Mesenchymal stem cell (in vitro differentiated cells and primary cell): Measurements from ENCODE around the gene CGB5.

Source experiments
- DNase-seq: peaks from one replicate; pipeline ENCODE4 v3.0.0-alpha.2; 2013
- H2AFZ ChIP-seq: one replicate; pipeline ENCODE4 v1.6.1; 2013; ENCODE audit warnings: low read depth, mild to moderate bottlenecking, control low read depth, inconsistent platforms, low read length, moderate library complexity
- H2AK5ac ChIP-seq: 2 replicates; pipeline ENCODE4 v1.6.1; 2013; ENCODE audit warnings: low read length, moderate library complexity, mild to moderate bottlenecking, inconsistent platforms; ENCODE audit not compliant: severe bottlenecking
- H2BK120ac ChIP-seq: one replicate; pipeline ENCODE4 v1.6.1; 2013; ENCODE audit warnings: low read depth, mild to moderate bottlenecking, inconsistent platforms, low read length, moderate library complexity
- H2BK12ac ChIP-seq, 2 experiments: one replicate each; pipeline ENCODE4 v1.6.1; 2013; ENCODE audit warnings: inconsistent platforms in 2 of 2, low read length in 2 of 2, mild to moderate bottlenecking in 2 of 2, moderate library complexity in 2 of 2, control low read depth in 1 of 2
- H2BK15ac ChIP-seq: one replicate; pipeline ENCODE4 v1.6.1; 2013; ENCODE audit warnings: mild to moderate bottlenecking, low read depth, inconsistent platforms; ENCODE audit not compliant: poor library complexity, severe bottlenecking
- H2BK5ac ChIP-seq: 2 replicates; pipeline ENCODE4 v1.6.1; 2013; ENCODE audit warnings: low read depth, mild to moderate bottlenecking, low read length, control low read depth, inconsistent platforms; ENCODE audit not compliant: poor library complexity, severe bottlenecking
- H3K14ac ChIP-seq, 2 experiments: one replicate each; pipeline ENCODE4 v1.6.1; 2013; ENCODE audit warnings: inconsistent platforms in 2 of 2, low read length in 2 of 2, control low read depth in 1 of 2, mild to moderate bottlenecking in 1 of 2, moderate library complexity in 1 of 2
- H3K18ac ChIP-seq, 2 experiments: one replicate each; pipeline ENCODE4 v1.6.1; 2013; ENCODE audit warnings: inconsistent platforms in 2 of 2, low read length in 2 of 2, control low read depth in 1 of 2, low read depth in 1 of 2, mild to moderate bottlenecking in 1 of 2
- H3K23ac ChIP-seq, 2 experiments: one replicate each; pipeline ENCODE4 v1.6.1; 2013; ENCODE audit warnings: inconsistent platforms in 2 of 2, low read length in 2 of 2, mild to moderate bottlenecking in 2 of 2, moderate library complexity in 2 of 2, control low read depth in 1 of 2
- H3K27ac ChIP-seq: 2 replicates; pipeline ENCODE4 v1.5.1; 2013; ENCODE audit warnings: mild to moderate bottlenecking, moderate library complexity, low read length, control low read depth, inconsistent platforms; ENCODE audit not compliant: poor library complexity, severe bottlenecking
- H3K27me3 ChIP-seq, 2 experiments: 2 replicates each; pipeline versions ENCODE4 v1.6.1 to v1.7.0; 2013; ENCODE audit warnings: low read length in 2 of 2, mild to moderate bottlenecking in 2 of 2, moderate library complexity in 2 of 2, control low read depth in 1 of 2, inconsistent platforms in 1 of 2; ENCODE audit not compliant: control insufficient read depth in 1 of 2, insufficient read depth in 1 of 2
- H3K36me3 ChIP-seq, 2 experiments: 2 replicates each; pipeline versions ENCODE4 v1.6.1 to v1.7.0; 2013; ENCODE audit warnings: low read length in 2 of 2, control low read depth in 1 of 2, inconsistent platforms in 1 of 2, low read depth in 1 of 2, mild to moderate bottlenecking in 1 of 2; ENCODE audit not compliant: insufficient read depth in 2 of 2, control insufficient read depth in 1 of 2
- H3K4ac ChIP-seq, 2 experiments: one replicate each; pipeline ENCODE4 v1.6.1; 2013; ENCODE audit warnings: inconsistent platforms in 2 of 2, low read length in 2 of 2, mild to moderate bottlenecking in 2 of 2, moderate library complexity in 2 of 2, control low read depth in 1 of 2, low read depth in 1 of 2
- H3K4me1 ChIP-seq: 2 replicates; pipeline ENCODE4 v1.6.1; 2013; ENCODE audit warnings: low read depth, low read length, control low read depth; ENCODE audit not compliant: control insufficient read depth, insufficient read depth
- H3K4me2 ChIP-seq: 2 replicates; pipeline ENCODE4 v1.6.1; 2013; ENCODE audit warnings: low read length, mild to moderate bottlenecking, inconsistent platforms; ENCODE audit not compliant: poor library complexity, severe bottlenecking
- H3K4me3 ChIP-seq, 2 experiments: 2 replicates each; pipeline versions ENCODE4 v1.5.1 to v1.7.0; 2013; ENCODE audit warnings: low read length in 2 of 2, mild to moderate bottlenecking in 2 of 2, control low read depth in 1 of 2, low read depth in 1 of 2; ENCODE audit not compliant: insufficient read depth in 1 of 2
- H3K79me1 ChIP-seq: replicated peaks from 2 replicates; pipeline ENCODE4 v1.6.1; 2013; ENCODE audit warnings: mild to moderate bottlenecking, control low read depth, low read length, inconsistent platforms; ENCODE audit not compliant: poor library complexity, severe bottlenecking
- H3K9ac ChIP-seq: 2 replicates; pipeline ENCODE4 v1.7.0; 2013; ENCODE audit warnings: mild to moderate bottlenecking, low read length, moderate library complexity
- H3K9me3 ChIP-seq: 2 replicates; pipeline ENCODE4 v1.7.0; 2013; ENCODE audit warnings: mild to moderate bottlenecking, low read length; ENCODE audit not compliant: control insufficient read depth
- H4K8ac ChIP-seq: one replicate; pipeline ENCODE4 v1.6.1; 2013; ENCODE audit warnings: inconsistent platforms, mild to moderate bottlenecking, low read length, moderate library complexity
- H4K91ac ChIP-seq: one replicate; pipeline ENCODE4 v1.6.1; 2013; ENCODE audit warnings: mild to moderate bottlenecking, low read length, inconsistent platforms
- WGBS: methylation state at CpG from one replicate; pipeline ENCODE4 v1.1.7; 2013; ENCODE audit warnings: mixed read lengths; 5-methylcytosine and 5-hydroxymethylcytosine counted together

Gene CGB5

GRCh38 chr19:49061445-49061844, 17.8 kb downstream of the CGB5 start:
- no peaks in the 10 kb centered on the region for H3K9me3 ChIP-seq
- H3K23ac ChIP-seq = no peak overlapping the region
- no peak overlapping the region for H2BK120ac ChIP-seq
- no peak overlapping the region for H4K8ac ChIP-seq
- H3K79me1 ChIP-seq = peaks cover 3% of the 10 kb centered on the region
- no peak overlapping the region for H3K27ac ChIP-seq
- H2BK5ac ChIP-seq = no peak overlapping the region
- peaks cover 44 to 83% of the 10 kb centered on the region in 2 experiments for H3K27me3 ChIP-seq
- no peak overlapping the region for H3K18ac ChIP-seq
- no peak overlapping the region for H2AFZ ChIP-seq
- no peak overlapping the region for H2AK5ac ChIP-seq
- no peak overlapping the region for H2BK15ac ChIP-seq
- H3K4me2 ChIP-seq = no peak overlapping the region
- H3K14ac ChIP-seq = peak overlapping the region in 1 of 2 experiments; percentile 39
- no peak overlapping the region for H2BK12ac ChIP-seq
- peaks cover 30% of the 10 kb centered on the region for H3K4me1 ChIP-seq
- no peak overlapping the region for H3K9ac ChIP-seq
- H3K36me3 ChIP-seq = peaks cover 0 to 4% of the 10 kb centered on the region in 2 experiments
- no peak overlapping the region for H4K91ac ChIP-seq
- H3K4me3 ChIP-seq = no peak overlapping the region
- no peak for DNase-seq
- H3K4ac ChIP-seq = no peak overlapping the region
- WGBS = 91% methylated on average over 25 of the region's 25 CpGs

GRCh38 chr19:49064029-49064629, 20.5 kb downstream of the CGB5 start:
- H3K4me3 ChIP-seq = no peak overlapping the region

GRCh38 chr19:49064768-49065611, 21.3 kb downstream of the CGB5 start, which contains the start of gene NTF4:
Gene NTF4 (minus strand): TSS chr19:49064818. CDS start chr19:49061997, 2,821 bp downstream.
- no peak within 1 kb of the TSS for H3K9ac ChIP-seq
- no peak within 1 kb of the TSS for H2BK12ac ChIP-seq
- 2% methylated on average over 35 of the region's 53 CpGs for WGBS
- no peaks in the 10 kb centered on the region for H3K9me3 ChIP-seq
- H3K14ac ChIP-seq = peak within 1 kb of the TSS in 1 of 2 experiments; percentile 4
- H3K23ac ChIP-seq = peak within 1 kb of the TSS in 1 of 2 experiments; percentile 10
- no peak within 1 kb of the TSS for H3K27ac ChIP-seq
- H3K36me3 ChIP-seq = peaks cover 0 to 4% of the 10 kb centered on the region in 2 experiments
- peak within 1 kb of the TSS in 1 of 2 experiments; percentile 41 for H3K4me3 ChIP-seq
- no peak within 1 kb of the TSS for H2AK5ac ChIP-seq
- H2BK5ac ChIP-seq = no peak within 1 kb of the TSS
- no peak within 1 kb of the TSS for H3K18ac ChIP-seq
- H4K8ac ChIP-seq = no peak within 1 kb of the TSS
- no peak within 1 kb of the TSS for H4K91ac ChIP-seq
- peak; percentile 59 for DNase-seq
- H2BK15ac ChIP-seq = peak within 1 kb of the TSS; percentile 46
- H2AFZ ChIP-seq = no peak within 1 kb of the TSS
- H3K79me1 ChIP-seq = peaks cover 2% of the 10 kb centered on the region
- H3K27me3 ChIP-seq = peaks cover 62 to 82% of the 10 kb centered on the region in 2 experiments
- peak within 1 kb of the TSS; percentile 80 for H3K4me2 ChIP-seq
- H3K4ac ChIP-seq = no peak within 1 kb of the TSS
- H2BK120ac ChIP-seq = peak within 1 kb of the TSS; percentile 68
- H3K4me1 ChIP-seq = peaks cover 15% of the 10 kb centered on the region

More at GRCh38 chr19:49064029-49064629, 20.5 kb downstream of the CGB5 start:
- H2AFZ ChIP-seq = no peak overlapping the region
- H3K9ac ChIP-seq = no peak overlapping the region
- H3K14ac ChIP-seq = peak overlapping the region in 1 of 2 experiments; percentile 4
- no peak for DNase-seq
- H3K4ac ChIP-seq = no peak overlapping the region
- H3K23ac ChIP-seq = peak overlapping the region in 1 of 2 experiments; percentile 10
- peak overlapping the region; percentile 80 for H3K4me2 ChIP-seq
- H3K4me1 ChIP-seq = peaks cover 15% of the 10 kb centered on the region
- no peak overlapping the region for H2BK120ac ChIP-seq
- H4K8ac ChIP-seq = no peak overlapping the region
- H2BK5ac ChIP-seq = no peak overlapping the region
- H3K79me1 ChIP-seq = peaks cover 2% of the 10 kb centered on the region
- no peak overlapping the region for H4K91ac ChIP-seq
- no peak overlapping the region for H2AK5ac ChIP-seq
- H3K9me3 ChIP-seq = no peaks in the 10 kb centered on the region
- WGBS = 63% methylated on average over 8 of the region's 10 CpGs
- H3K27ac ChIP-seq = no peak overlapping the region
- no peak overlapping the region for H3K18ac ChIP-seq
- peak overlapping the region; percentile 46 for H2BK15ac ChIP-seq
- no peak overlapping the region for H2BK12ac ChIP-seq
- peaks cover 0 to 4% of the 10 kb centered on the region in 2 experiments for H3K36me3 ChIP-seq
- H3K27me3 ChIP-seq = peaks cover 54 to 81% of the 10 kb centered on the region in 2 experiments

GRCh38 chr19:49065905-49066512, 22.4 kb downstream of the CGB5 start:
- H3K23ac ChIP-seq = peak overlapping the region in 1 of 2 experiments; percentile 64
- H3K4ac ChIP-seq = no peak overlapping the region
- no peak overlapping the region for H2AK5ac ChIP-seq
- no peak overlapping the region for H3K27ac ChIP-seq
- H3K9ac ChIP-seq = no peak overlapping the region
- no peak overlapping the region for H2BK120ac ChIP-seq
- no peak overlapping the region for H4K91ac ChIP-seq
- H2BK5ac ChIP-seq = no peak overlapping the region
- no peak overlapping the region for H2BK15ac ChIP-seq
- DNase-seq = no peak
- peaks cover 72 to 84% of the 10 kb centered on the region in 2 experiments for H3K27me3 ChIP-seq
- H2AFZ ChIP-seq = no peak overlapping the region
- WGBS = 61% methylated on average over 7 of the region's 13 CpGs
- H3K79me1 ChIP-seq = no peaks in the 10 kb centered on the region
- no peak overlapping the region for H3K4me2 ChIP-seq
- H3K36me3 ChIP-seq = peaks cover 0 to 4% of the 10 kb centered on the region in 2 experiments
- no peak overlapping the region for H3K4me3 ChIP-seq
- peaks cover 5% of the 10 kb centered on the region for H3K9me3 ChIP-seq
- no peak overlapping the region for H2BK12ac ChIP-seq
- peaks cover 15% of the 10 kb centered on the region for H3K4me1 ChIP-seq
- H4K8ac ChIP-seq = no peak overlapping the region
- no peak overlapping the region for H3K14ac ChIP-seq
- no peak overlapping the region for H3K18ac ChIP-seq
